Cerebellar nuclear complex (tissue), 1 donor: ENCODE measurements around the gene PSMD9.

Experiments used
- DNase-seq, 2 experiments: peaks; one replicate each; lab custom pipeline; 2025; lab: John Stamatoyannopoulos, UW

PSMD9 gene

GRCh38 chr12:121955258-121956237, 67.0 kb downstream of the PSMD9 start:
- DNase-seq = no peak

DNA sequence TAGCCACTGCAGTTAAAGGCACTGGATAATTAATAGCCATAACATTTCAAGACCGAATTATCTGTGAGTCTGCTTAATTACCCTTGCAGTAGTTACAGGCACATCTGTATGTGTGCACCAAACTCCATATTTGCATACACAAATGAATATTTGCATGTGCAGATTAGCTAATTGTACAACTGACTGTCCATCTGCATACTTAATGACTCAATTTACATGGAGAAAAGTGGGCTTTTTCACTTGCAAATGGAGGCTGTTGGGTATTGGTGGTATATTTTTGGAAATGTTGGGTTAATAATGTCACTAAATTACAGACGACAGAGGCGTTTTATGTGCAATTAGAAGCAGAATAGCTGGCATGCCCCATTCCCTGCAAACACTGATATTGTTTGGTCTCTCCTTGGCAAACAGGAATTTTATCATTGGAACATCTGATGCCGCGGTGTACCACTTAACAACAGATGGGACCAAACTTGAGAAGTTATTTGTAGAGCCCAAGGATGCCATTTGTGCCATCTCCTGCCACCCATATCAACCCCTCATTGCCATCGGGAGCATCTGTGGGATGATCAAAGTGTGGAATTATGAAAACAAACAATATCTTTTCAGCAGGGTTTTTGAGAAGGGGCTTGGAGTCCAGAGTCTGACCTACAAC, 69.4 kb downstream of the PSMD9 start:
- DNase-seq = no peak

DNA sequence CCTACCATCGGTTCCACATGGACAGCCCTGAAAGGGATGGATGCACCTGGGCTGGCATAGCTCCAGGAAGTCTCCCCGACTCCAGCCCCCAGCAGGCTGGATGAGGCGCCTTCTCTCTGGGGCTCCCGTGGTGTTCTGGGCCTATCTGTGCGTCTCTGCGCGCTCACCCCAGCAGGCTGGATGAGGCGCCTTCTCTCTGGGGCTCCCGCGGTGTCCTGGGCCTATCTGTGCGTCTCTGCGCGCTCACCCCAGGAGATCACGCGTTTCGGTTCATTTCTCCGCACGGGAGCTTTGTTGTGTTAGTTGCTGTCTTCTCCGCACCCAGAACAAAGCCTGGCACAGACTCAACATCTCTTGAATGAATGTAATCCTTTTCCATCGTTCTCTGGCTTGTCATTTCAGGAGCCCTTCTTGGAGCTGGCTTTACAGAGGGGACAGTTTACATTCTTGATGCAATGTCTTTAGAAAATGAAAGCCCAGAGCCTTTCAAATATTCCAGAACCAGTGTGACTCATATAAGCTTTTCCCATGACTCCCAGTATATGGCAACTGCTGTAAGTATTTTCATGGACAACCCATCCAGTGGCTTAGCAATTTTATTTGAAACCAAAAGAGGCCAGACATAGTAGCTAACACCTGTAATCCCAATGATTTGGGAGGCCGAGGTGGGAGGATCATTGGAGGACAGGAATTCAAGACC, 70.1 kb downstream of the PSMD9 start:
- DNase-seq = no peak

- no peak for DNase-seq
Observed at GRCh38 chr12:121960541-121960940, 72.0 kb downstream of the PSMD9 start.

GRCh38 chr12:121961195-121961879, 72.7 kb downstream of the PSMD9 start:
- no peak for DNase-seq

- DNase-seq = no peak
Observed at GRCh38 chr12:121963341-121964018, 74.9 kb downstream of the PSMD9 start.

GRCh38 chr12:121964813-121965643, 76.4 kb downstream of the PSMD9 start:
- no peak for DNase-seq

DNA sequence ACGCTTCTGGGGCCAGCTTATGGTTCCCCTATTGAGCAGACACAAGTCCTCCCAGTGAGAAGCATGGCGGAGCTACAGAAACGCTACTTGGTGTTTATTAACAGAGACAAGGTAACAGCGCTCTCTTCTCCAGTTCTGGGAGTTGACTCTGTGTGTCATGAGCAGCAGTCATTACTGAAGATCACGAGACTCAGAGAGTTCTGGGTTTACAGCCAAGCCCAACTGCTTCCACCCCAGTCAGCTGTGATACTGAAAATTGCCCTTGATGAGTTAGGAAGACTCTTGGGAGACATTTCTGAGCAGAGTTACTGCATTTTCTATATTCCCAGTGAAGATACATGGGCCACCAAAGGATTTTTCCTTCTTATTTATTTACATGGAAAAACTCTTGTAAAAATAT, 78.4 kb downstream of the PSMD9 start:
- DNase-seq = no peak
